ENCODE measurements around the gene IL6. TPM values are rescaled to one million over a fixed set of nuclear protein-coding genes. Genes with fewer than 3 reads are reported as not detected.

Gene IL6
- total RNA-seq, 2 donors from 2014 or later, result 0.64 to 0.88 TPM

- H3K27ac Mint-ChIP-seq, result peak overlapping the region; percentile 72
- no peaks in the 10 kb centered on the region for H3K9me3 Mint-ChIP-seq
- H3K4me1 Mint-ChIP-seq, result peaks cover 61% of the 10 kb centered on the region
- Histone ChIP-seq H3K36me3 (ENCODE audit: control insufficient read depth, insufficient read depth, low read length) (peaks cover 28% of the 10 kb centered on the region), H3K4me1 (ENCODE audit: control insufficient read depth, insufficient read depth, low read length) (no peaks in the 10 kb centered on the region), H3K9me3 (ENCODE audit: control insufficient read depth, low read length) (no peaks in the 10 kb centered on the region), H3K27ac (ENCODE audit: low read depth, low read length) (no peak overlapping the region), H3K27me3 (ENCODE audit: control insufficient read depth, insufficient read depth, low read length, poor library complexity, severe bottlenecking) (no peaks in the 10 kb centered on the region), H3K4me3 (ENCODE audit: low read length) (no peak overlapping the region), H3K9ac (ENCODE audit: extremely low read depth, low read length, poor library complexity, severe bottlenecking) (no peak overlapping the region)
- DNase-seq, result no peak
- 80 to 100% methylated on average over 2 to 5 of the region's 5 CpGs for WGBS, 2 experiments (ENCODE audit: insufficient coverage in 1 of 2, insufficient read length in 1 of 2)
- H3K27me3 Mint-ChIP-seq (ENCODE audit: insufficient read depth), result no peaks in the 10 kb centered on the region
- peaks cover 48% of the 10 kb centered on the region for H3K36me3 Mint-ChIP-seq (ENCODE audit: low read depth)
- TF ChIP-seq, protein P1, sequence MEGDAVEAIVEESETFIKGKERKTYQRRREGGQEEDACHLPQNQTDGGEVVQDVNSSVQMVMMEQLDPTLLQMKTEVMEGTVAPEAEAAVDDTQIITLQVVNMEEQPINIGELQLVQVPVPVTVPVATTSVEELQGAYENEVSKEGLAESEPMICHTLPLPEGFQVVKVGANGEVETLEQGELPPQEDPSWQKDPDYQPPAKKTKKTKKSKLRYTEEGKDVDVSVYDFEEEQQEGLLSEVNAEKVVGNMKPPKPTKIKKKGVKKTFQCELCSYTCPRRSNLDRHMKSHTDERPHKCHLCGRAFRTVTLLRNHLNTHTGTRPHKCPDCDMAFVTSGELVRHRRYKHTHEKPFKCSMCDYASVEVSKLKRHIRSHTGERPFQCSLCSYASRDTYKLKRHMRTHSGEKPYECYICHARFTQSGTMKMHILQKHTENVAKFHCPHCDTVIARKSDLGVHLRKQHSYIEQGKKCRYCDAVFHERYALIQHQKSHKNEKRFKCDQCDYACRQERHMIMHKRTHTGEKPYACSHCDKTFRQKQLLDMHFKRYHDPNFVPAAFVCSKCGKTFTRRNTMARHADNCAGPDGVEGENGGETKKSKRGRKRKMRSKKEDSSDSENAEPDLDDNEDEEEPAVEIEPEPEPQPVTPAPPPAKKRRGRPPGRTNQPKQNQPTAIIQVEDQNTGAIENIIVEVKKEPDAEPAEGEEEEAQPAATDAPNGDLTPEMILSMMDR (conservative IDR thresholded peaks at IDR 0.05), result no peak
- H3K4me3 Mint-ChIP-seq, result no peak overlapping the region
These were observed 46.5 kb upstream of the IL6 start for GRCh38 chr7:22680482-22680911.

- no peaks in the 10 kb centered on the region for H3K9me3 Mint-ChIP-seq
- peaks cover 54% of the 10 kb centered on the region for H3K4me1 Mint-ChIP-seq
- H3K27ac ChIP-seq (ENCODE audit: low read depth, low read length), result no peak overlapping the region
- TF ChIP-seq, protein P1 (conservative IDR thresholded peaks at IDR 0.05), result no peak
- H3K36me3 ChIP-seq (ENCODE audit: control insufficient read depth, insufficient read depth, low read length), result peaks cover 36% of the 10 kb centered on the region
- peaks cover 53% of the 10 kb centered on the region for H3K36me3 Mint-ChIP-seq (ENCODE audit: low read depth)
- peak overlapping the region; percentile 5 for H3K27ac Mint-ChIP-seq
- WGBS, 2 experiments (ENCODE audit: insufficient coverage in 1 of 2, insufficient read length in 1 of 2), result 90% methylated on average over 2 of the region's 2 CpGs
- H3K27me3 ChIP-seq (ENCODE audit: control insufficient read depth, insufficient read depth, low read length, poor library complexity, severe bottlenecking), result no peaks in the 10 kb centered on the region
- no peaks in the 10 kb centered on the region for H3K4me1 ChIP-seq (ENCODE audit: control insufficient read depth, insufficient read depth, low read length)
- no peak overlapping the region for H3K4me3 ChIP-seq (ENCODE audit: low read length)
- H3K9ac ChIP-seq (ENCODE audit: extremely low read depth, low read length, poor library complexity, severe bottlenecking), result no peak overlapping the region
- H3K4me3 Mint-ChIP-seq, result no peak overlapping the region
- DNase-seq, result no peak
- H3K27me3 Mint-ChIP-seq (ENCODE audit: insufficient read depth), result no peaks in the 10 kb centered on the region
- H3K9me3 ChIP-seq (ENCODE audit: control insufficient read depth, low read length), result no peaks in the 10 kb centered on the region
These were observed 45.7 kb upstream of the IL6 start for GRCh38 chr7:22681312-22681711.

- Mint-ChIP-seq H3K4me1 (peaks cover 47% of the 10 kb centered on the region), H3K36me3 (ENCODE audit: low read depth) (peaks cover 58% of the 10 kb centered on the region), H3K9me3 (no peaks in the 10 kb centered on the region), H3K27ac (no peak overlapping the region), H3K27me3 (ENCODE audit: insufficient read depth) (no peaks in the 10 kb centered on the region), H3K4me3 (no peak overlapping the region)
- H3K4me1 ChIP-seq (ENCODE audit: control insufficient read depth, insufficient read depth, low read length), result no peaks in the 10 kb centered on the region
- no peak overlapping the region for H3K27ac ChIP-seq (ENCODE audit: low read depth, low read length)
- TF ChIP-seq, protein P1 (conservative IDR thresholded peaks at IDR 0.05), result no peak
- DNase-seq, result no peak
- no peak overlapping the region for H3K9ac ChIP-seq (ENCODE audit: extremely low read depth, low read length, poor library complexity, severe bottlenecking)
- no peaks in the 10 kb centered on the region for H3K27me3 ChIP-seq (ENCODE audit: control insufficient read depth, insufficient read depth, low read length, poor library complexity, severe bottlenecking)
- peaks cover 44% of the 10 kb centered on the region for H3K36me3 ChIP-seq (ENCODE audit: control insufficient read depth, insufficient read depth, low read length)
- no peak overlapping the region for H3K4me3 ChIP-seq (ENCODE audit: low read length)
- H3K9me3 ChIP-seq (ENCODE audit: control insufficient read depth, low read length), result no peaks in the 10 kb centered on the region
- 94 to 95% methylated on average over 2 to 4 of the region's 4 CpGs for WGBS, 2 experiments (ENCODE audit: insufficient coverage in 1 of 2, insufficient read length in 1 of 2)
These were observed 44.9 kb upstream of the IL6 start for GRCh38 chr7:22681852-22682657.

Measured in endodermal cell (in vitro differentiated cells).